Neural progenitor cell (in vitro differentiated cells): ENCODE results near the gene OTULIN. TPM values are rescaled to one million over a fixed set of nuclear protein-coding genes. Genes with fewer than 3 reads are reported as not detected.

Experiments used
- DNase-seq: peaks from one replicate; pipeline ENCODE4 v3.0.0-alpha.2; 2016; ENCODE audit warnings: low spot score
- H2AFZ ChIP-seq: fragments of 200-600 bp; sonication (generic); replicated peaks from 2 replicates; pipeline ENCODE4 v1.6.1; 2016; ENCODE audit warnings: antibody characterized with exemption
- H3F3A ChIP-seq: fragments of 200-600 bp; sonication (generic); 2 replicates; pipeline ENCODE4 v1.6.1; 2016; ENCODE audit warnings: antibody characterized with exemption, low read depth
- H3K27ac ChIP-seq: fragments of 200-600 bp; sonication (generic); 2 replicates; pipeline ENCODE4 v1.5.1; 2016; ENCODE audit warnings: mild to moderate bottlenecking
- H3K27me3 ChIP-seq: fragments of 200-600 bp; sonication (generic); 2 replicates; pipeline ENCODE4 v1.6.1; 2016; ENCODE audit warnings: mild to moderate bottlenecking, moderate library complexity
- H3K36me3 ChIP-seq: fragments of 200-600 bp; sonication (generic); 2 replicates; pipeline ENCODE4 v1.5.1; 2016
- H3K4me1 ChIP-seq: fragments of 200-600 bp; sonication (generic); 2 replicates; pipeline ENCODE4 v1.6.1; 2016; ENCODE audit warnings: mixed run types
- H3K4me2 ChIP-seq: fragments of 200-600 bp; sonication (generic); 2 replicates; pipeline ENCODE4 v1.6.1; 2016
- H3K4me3 ChIP-seq: fragments of 200-600 bp; sonication (generic); 2 replicates; pipeline ENCODE4 v1.5.1; 2016
- H3K79me2 ChIP-seq: fragments of 200-600 bp; sonication (generic); 2 replicates; pipeline ENCODE4 v1.6.1; 2016; ENCODE audit warnings: low read depth
- H3K9ac ChIP-seq: fragments of 200-600 bp; sonication (generic); 2 replicates; pipeline ENCODE4 v1.6.1; 2016
- H3K9me3 ChIP-seq: fragments of 200-600 bp; sonication (generic); 2 replicates; pipeline ENCODE4 v1.5.1; 2016; ENCODE audit warnings: low read depth
- H4K20me1 ChIP-seq: fragments of 200-600 bp; sonication (generic); 2 replicates; pipeline ENCODE4 v1.6.1; 2016; ENCODE audit warnings: low read depth
- H3K27ac Mint-ChIP-seq: 3 replicates; pipeline ENCODE4 v1.8.0; 2021; ENCODE audit warnings: mixed read lengths
- H3K27me3 Mint-ChIP-seq: 2 replicates; pipeline ENCODE4 v1.8.0; 2022; ENCODE audit warnings: low read depth, mild to moderate bottlenecking, inconsistent platforms, moderate library complexity, mixed read lengths; ENCODE audit not compliant: insufficient read depth
- H3K36me3 Mint-ChIP-seq: 3 replicates; pipeline ENCODE4 v1.8.0; 2021; ENCODE audit warnings: mixed read lengths
- H3K4me1 Mint-ChIP-seq: 3 replicates; pipeline ENCODE4 v1.8.0; 2021; ENCODE audit warnings: mixed read lengths
- H3K4me3 Mint-ChIP-seq: 3 replicates; pipeline ENCODE4 v1.8.0; 2021; ENCODE audit warnings: mild to moderate bottlenecking, moderate library complexity, mixed read lengths
- H3K9me3 Mint-ChIP-seq: 3 replicates; pipeline ENCODE4 v1.8.0; 2020; ENCODE audit warnings: mixed read lengths
- EZH2 ChIP-seq: fragments of 200-600 bp; sonication (generic); IDR thresholded peaks from 2 replicates; pipeline ENCODE4 v1.6.1; 2017; ENCODE audit warnings: antibody characterized with exemption, mild to moderate bottlenecking, moderate library complexity
- EZH2phosphoT487 ChIP-seq: fragments of 200-600 bp; sonication (generic); IDR thresholded peaks from 2 replicates; pipeline ENCODE4 v1.6.1; 2017; ENCODE audit warnings: antibody characterized with exemption
- total RNA-seq: library from RNA; depleted of rRNA; stranded (reverse); fragments of >200 nt; gene quantifications from 2 replicates; pipeline ENCODE4 v1.2.3, GENCODE V29; 2015; ENCODE audit warnings: low replicate concordance
- TF ChIP-seq, protein P1 (sequence below): fragments of 200-600 bp; sonication (generic); IDR thresholded peaks from 2 replicates; pipeline ENCODE4 v1.5.1; 2017; ENCODE audit warnings: antibody characterized with exemption, mild to moderate bottlenecking

Gene OTULIN
- total RNA-seq, 1 donor from 2014 or later: 23.1 TPM

DNA sequence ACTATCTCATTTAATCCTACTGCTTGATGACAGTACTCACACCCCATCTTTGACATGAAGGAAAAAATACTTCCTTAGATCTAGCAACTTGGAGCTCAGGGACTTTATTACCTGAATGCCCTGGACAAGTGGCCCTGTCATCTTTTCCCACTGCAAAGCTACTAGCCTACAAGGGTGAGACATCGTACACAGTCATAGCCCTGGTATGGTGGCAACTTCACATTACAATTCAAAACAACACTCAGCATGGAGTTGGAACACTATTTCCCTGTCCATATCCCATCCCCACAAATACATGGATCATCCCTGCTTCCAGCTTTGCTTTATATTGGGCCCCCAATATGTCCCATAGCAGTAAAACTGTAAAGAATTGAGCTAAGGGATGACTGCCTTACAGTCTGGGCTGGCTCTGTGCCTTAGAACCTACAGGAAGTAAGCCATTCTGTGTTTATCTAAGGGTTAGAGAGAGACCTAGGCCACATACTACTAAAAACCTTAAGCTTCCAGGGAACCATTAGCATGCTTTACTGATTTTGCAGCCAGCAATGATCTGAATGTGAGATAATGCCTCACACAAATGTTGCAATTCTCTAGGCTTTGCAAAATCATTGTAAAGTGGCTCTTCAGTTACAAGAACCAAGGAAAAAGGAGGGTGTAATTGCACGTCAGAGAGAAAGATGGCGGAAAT, 55.9 kb downstream of the OTULIN start:
- Mint-ChIP-seq H3K4me1 (no peaks in the 10 kb centered on the region), H3K4me3 (no peak overlapping the region), H3K27ac (no peak overlapping the region), H3K9me3 (peaks cover 12% of the 10 kb centered on the region), H3K36me3 (peaks cover 27% of the 10 kb centered on the region), H3K27me3 (no peaks in the 10 kb centered on the region)
- Histone ChIP-seq H3K9ac (no peak overlapping the region), H4K20me1 (no peaks in the 10 kb centered on the region), H3K4me2 (no peak overlapping the region), H3K36me3 (no peaks in the 10 kb centered on the region), H3F3A (no peaks in the 10 kb centered on the region), H3K27ac (no peak overlapping the region), H3K79me2 (no peaks in the 10 kb centered on the region), H3K9me3 (no peaks in the 10 kb centered on the region), H3K27me3 (no peaks in the 10 kb centered on the region), H3K4me1 (no peaks in the 10 kb centered on the region), H3K4me3 (no peak overlapping the region), H2AFZ (no peak overlapping the region)
- DNase-seq: no peak
- TF ChIP-seq, protein P1, sequence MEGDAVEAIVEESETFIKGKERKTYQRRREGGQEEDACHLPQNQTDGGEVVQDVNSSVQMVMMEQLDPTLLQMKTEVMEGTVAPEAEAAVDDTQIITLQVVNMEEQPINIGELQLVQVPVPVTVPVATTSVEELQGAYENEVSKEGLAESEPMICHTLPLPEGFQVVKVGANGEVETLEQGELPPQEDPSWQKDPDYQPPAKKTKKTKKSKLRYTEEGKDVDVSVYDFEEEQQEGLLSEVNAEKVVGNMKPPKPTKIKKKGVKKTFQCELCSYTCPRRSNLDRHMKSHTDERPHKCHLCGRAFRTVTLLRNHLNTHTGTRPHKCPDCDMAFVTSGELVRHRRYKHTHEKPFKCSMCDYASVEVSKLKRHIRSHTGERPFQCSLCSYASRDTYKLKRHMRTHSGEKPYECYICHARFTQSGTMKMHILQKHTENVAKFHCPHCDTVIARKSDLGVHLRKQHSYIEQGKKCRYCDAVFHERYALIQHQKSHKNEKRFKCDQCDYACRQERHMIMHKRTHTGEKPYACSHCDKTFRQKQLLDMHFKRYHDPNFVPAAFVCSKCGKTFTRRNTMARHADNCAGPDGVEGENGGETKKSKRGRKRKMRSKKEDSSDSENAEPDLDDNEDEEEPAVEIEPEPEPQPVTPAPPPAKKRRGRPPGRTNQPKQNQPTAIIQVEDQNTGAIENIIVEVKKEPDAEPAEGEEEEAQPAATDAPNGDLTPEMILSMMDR: no peak
- TF ChIP-seq EZH2: no peak
- TF ChIP-seq EZH2phosphoT487: no peak

DNA sequence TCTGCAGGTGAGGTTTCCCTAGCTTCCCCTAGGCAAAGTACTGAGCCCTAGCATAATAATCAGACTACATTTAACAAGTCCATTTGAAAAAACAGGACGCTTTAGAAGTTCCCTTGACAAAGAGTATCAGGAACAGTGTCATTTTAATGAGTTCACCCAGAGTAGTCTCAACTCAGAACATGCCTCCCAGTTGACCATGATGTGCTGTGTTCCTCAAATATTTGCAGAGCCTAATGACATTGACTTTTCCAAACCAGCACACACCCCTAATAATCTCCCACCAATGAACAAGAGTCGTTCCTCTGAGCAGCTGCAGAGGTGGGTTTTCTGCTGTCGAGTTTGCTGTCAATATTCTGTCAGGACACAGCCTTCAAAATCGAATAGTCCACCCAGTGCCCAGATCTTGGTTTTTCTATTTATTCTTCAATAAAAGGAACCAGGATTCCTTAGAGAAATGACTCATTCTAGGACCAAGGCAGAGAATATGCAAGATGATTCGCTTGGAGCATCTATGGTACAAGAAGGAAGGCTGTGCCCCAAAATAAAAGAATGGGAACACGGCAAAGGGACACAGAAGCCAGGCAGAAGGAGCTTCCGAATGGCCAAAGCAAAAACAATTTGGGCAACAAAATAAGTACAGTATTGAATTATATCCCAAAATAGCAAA, 57.6 kb downstream of the OTULIN start:
- Histone ChIP-seq H3K9ac (no peak overlapping the region), H3K4me3 (no peak overlapping the region), H3F3A (no peaks in the 10 kb centered on the region), H3K4me2 (no peak overlapping the region), H3K36me3 (no peaks in the 10 kb centered on the region), H3K4me1 (no peaks in the 10 kb centered on the region), H3K9me3 (no peaks in the 10 kb centered on the region), H3K27ac (no peak overlapping the region), H3K27me3 (no peaks in the 10 kb centered on the region), H4K20me1 (no peaks in the 10 kb centered on the region), H3K79me2 (no peaks in the 10 kb centered on the region), H2AFZ (no peak overlapping the region)
- Mint-ChIP-seq H3K36me3 (peaks cover 13% of the 10 kb centered on the region), H3K4me3 (no peak overlapping the region), H3K9me3 (peaks cover 12% of the 10 kb centered on the region), H3K27ac (no peak overlapping the region), H3K4me1 (peaks cover 8% of the 10 kb centered on the region), H3K27me3 (no peaks in the 10 kb centered on the region)
- DNase-seq: no peak
- TF ChIP-seq EZH2phosphoT487 (no peak), EZH2 (no peak)
- TF ChIP-seq, protein P1: no peak

DNA sequence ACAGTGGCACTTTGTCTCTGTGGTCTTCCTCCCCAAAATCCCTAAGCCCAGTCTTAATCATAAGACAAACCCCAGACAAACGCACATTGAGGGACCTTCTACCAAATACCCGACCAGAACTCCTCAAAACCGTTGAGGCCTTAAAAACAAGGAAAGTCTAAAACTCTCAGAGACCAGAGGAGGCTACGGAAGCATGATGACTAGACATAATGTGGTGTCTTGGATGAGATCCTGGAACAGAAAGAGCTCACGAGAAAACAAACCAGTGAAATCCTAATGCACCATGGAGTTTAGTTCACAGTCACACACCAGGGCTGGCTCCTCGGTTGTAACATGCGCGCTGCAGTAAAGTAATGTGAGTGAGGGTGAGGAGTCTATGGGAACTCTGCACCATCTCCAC, 58.4 kb downstream of the OTULIN start:
- TF ChIP-seq, protein P1: no peak
- no peak for TF ChIP-seq EZH2
- TF ChIP-seq EZH2phosphoT487: no peak
- Histone ChIP-seq H3K36me3 (no peaks in the 10 kb centered on the region), H3K4me1 (peaks cover 5% of the 10 kb centered on the region), H4K20me1 (peaks cover 3% of the 10 kb centered on the region), H3K9ac (no peak overlapping the region), H3K4me3 (no peak overlapping the region), H3K27ac (no peak overlapping the region), H3K79me2 (no peaks in the 10 kb centered on the region), H3K4me2 (no peak overlapping the region), H3F3A (peaks cover 5% of the 10 kb centered on the region), H3K9me3 (no peaks in the 10 kb centered on the region), H2AFZ (no peak overlapping the region), H3K27me3 (no peaks in the 10 kb centered on the region)
- Mint-ChIP-seq H3K4me1 (peaks cover 12% of the 10 kb centered on the region), H3K36me3 (peaks cover 9% of the 10 kb centered on the region), H3K4me3 (no peak overlapping the region), H3K9me3 (peaks cover 12% of the 10 kb centered on the region), H3K27ac (no peak overlapping the region), H3K27me3 (no peaks in the 10 kb centered on the region)
- no peak for DNase-seq
